Measurements from ENCODE around the gene DDX39B.

Gene DDX39B

DNA sequence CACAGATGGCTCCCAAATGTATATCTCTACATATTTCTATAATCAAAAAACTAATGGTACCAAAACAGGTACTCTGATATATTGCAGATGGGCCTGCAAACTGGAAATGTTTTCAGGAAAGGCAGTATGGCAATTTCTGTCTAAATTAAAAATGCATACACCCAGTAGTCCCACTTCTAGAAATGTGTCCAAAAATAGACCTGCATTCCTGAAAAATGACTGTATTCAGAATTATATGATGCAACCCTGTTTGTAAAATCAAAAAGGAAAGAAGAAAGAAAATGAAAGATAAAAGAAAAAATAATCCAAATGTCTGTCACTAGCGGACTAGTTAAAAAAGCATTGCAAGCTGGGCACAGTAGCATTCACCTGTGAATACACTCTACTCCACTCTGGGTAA, 56.7 kb downstream of the DDX39B start:
- no peak for DNase-seq (ENCODE audit: low spot score)

DNA sequence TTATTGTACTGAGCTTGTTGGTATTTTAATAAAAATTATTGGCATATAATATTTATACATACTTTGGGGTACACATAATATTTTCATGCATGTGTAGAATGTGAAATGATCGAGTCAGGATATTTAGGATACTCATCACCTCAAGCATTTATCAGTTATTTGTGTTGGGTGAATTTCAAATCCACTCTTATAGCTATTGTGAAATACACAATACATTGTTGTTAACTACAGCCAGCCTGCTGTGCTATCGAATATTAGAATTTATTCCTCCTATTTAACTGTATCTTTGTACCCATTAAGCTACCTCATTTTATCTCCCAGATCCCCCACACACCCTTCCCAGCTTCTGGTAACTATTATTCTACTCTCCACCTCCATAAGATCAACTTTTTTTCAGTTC, 58.4 kb downstream of the DDX39B start:
- no peak for DNase-seq (ENCODE audit: low spot score)

DNA sequence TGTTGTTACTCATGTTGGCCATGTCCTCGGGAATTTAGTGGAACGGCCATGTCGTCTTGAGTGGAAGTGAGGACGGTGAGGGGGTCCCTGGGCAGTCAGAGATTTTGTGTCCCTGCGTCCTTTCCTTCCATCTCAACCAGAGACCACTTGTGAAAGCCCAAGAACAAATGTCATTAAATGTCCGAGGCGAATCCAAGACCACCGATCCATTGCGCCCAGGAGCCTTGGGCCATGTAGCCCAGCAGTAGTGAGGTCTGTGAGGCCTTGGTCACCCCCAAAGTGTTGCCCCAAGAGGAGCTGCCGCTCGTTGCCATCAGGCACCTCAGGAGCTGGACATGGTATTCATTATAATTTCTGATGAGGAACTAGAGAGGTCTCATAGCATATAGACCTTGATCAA, 61.2 kb downstream of the DDX39B start:
- DNase-seq (ENCODE audit: low spot score) = no peak
